C4-2B (cell line): ENCODE data around the gene COL4A1.

Experiments
- H3K27ac ChIP-seq: fragments of 450-650 bp; 2 replicates; pipeline ENCODE4 v1.5.1; 2017
- ZFX ChIP-seq: fragments of 450-650 bp; IDR thresholded peaks from 2 replicates; pipeline ENCODE4 v1.6.1; 2017
- TF ChIP-seq, protein P1 (sequence below): fragments of 450-650 bp; conservative IDR thresholded peaks from 2 replicates; pipeline ENCODE4 v1.5.1; 2017; ENCODE audit warnings: mild to moderate bottlenecking

The COL4A1 gene

DNA sequence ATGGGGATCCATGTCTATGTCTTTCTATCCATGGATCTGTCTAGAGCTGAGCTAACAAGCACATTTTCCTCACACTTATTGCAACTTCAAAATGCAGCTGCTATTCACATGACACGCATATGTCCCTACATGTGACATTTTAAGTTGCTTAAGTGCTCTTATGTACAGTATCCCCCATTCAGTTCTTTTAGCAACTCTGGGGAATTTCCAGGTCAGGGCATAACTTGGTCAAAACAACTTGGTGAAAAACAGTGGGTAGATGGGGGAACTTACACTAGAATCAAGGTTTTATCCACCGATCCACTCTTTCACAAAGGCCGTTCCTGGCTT, 73.0 kb downstream of the COL4A1 start:
- no peak overlapping the region for H3K27ac ChIP-seq
- TF ChIP-seq, protein P1, sequence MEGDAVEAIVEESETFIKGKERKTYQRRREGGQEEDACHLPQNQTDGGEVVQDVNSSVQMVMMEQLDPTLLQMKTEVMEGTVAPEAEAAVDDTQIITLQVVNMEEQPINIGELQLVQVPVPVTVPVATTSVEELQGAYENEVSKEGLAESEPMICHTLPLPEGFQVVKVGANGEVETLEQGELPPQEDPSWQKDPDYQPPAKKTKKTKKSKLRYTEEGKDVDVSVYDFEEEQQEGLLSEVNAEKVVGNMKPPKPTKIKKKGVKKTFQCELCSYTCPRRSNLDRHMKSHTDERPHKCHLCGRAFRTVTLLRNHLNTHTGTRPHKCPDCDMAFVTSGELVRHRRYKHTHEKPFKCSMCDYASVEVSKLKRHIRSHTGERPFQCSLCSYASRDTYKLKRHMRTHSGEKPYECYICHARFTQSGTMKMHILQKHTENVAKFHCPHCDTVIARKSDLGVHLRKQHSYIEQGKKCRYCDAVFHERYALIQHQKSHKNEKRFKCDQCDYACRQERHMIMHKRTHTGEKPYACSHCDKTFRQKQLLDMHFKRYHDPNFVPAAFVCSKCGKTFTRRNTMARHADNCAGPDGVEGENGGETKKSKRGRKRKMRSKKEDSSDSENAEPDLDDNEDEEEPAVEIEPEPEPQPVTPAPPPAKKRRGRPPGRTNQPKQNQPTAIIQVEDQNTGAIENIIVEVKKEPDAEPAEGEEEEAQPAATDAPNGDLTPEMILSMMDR: no peak
- TF ChIP-seq ZFX: no peak

DNA sequence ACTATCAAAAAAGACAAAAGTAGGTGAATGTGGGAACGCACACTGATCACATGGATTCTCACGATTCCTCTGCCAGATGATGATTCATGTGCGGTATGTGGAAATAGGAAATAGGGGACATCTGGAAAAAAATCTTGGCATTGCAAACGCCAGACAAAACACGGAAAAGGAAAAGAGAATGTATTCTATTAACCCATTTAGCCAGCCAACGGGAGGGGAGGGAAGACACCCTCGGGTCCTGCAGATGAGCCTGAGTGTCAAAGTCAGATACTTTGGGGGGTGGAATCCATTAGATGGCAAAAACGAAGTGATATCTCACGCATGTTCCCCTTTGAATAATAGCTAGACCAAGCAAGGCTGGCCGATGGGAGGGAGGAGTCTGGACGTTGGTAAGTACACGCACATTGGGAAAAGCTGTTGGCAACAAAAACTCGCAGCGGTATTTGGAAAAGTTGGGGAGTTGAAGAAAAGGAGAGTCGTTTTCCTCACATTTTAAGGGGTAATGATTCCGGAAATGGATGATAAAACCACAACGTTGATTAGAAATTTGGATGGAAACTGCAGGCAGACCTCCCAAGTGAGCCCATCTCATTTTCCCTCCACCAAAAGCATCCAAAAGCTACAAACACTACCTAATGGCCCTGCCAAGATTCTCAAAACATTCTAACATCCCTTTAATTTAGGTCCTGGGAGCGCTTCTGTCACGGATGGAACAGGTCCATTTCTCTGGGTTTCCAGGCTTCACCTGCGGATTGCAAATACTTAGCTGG, 73.6 kb downstream of the COL4A1 start:
- TF ChIP-seq, protein P1: no peak
- TF ChIP-seq ZFX: no peak
- no peak overlapping the region for H3K27ac ChIP-seq

DNA sequence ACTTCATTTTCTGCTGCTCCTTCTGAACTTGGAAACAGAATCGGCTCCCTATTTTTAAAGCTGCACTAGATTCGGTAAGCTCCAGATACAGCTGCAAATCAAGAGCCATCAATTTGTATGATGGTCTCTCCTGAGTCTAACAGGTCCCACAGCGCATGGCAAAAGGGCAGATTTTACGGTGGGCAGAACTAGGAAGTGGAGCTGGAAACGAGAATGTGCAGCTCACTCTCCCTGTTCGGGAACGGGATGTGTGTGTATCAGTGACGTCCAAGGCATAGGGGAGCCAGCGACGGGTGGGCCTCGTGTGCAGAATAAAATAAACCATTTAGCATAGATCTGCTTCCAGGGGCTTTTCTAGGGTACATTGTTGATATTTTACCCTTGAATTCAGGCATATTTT, 74.2 kb downstream of the COL4A1 start:
- TF ChIP-seq ZFX: no peak
- TF ChIP-seq, protein P1: no peak
- H3K27ac ChIP-seq: no peak overlapping the region

DNA sequence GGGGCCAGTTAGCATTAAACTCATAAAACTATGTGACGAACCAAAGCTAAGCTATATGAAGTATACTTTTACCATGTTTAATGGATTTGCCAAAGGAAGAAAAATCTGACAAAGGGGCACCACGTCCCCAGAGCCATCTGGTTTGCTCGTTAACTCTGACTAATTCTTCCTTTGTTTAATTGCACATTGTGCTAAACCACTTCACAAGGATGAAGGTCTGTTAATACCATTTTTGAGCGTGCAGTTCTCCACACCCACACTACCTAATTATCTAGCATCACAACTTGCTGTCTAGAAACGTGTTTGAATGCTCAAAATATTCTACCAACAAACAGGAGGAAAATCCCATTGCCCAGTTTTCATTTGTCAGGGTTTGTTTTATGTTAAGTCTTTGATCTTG, 74.8 kb downstream of the COL4A1 start:
- no peak overlapping the region for H3K27ac ChIP-seq
- TF ChIP-seq, protein P1: no peak
- no peak for TF ChIP-seq ZFX

DNA sequence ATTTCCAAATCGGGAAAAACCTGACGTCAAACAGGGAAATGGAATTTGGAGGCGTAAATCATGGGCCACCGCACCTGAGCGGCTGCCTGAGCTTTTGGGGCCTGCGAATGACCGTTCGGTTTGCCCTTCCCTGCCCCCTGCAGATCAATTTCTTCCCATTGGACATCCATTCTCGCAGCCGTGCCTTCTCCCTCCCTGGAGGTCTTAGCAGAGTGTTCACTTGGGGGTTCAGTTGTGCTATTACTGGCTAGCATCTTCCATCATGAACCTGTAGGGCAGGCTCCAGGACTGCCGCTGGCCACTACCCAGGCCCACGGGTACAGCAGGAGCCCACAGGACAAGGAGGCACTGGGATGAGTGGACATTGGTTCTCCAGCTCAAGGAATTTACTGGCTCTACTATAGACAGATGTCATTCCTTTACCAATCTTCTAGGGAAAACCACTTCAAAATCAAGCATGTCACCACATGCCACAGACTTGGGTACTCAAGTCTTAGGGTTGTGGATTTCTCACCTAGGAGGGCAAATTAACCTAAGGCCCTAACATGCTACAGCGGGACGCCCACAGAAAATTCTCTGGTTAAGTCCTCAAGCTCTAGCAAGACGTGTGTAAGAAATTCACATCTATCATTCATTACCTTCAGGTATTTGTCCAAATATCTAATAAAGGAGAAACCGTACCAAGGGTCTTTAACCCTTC, 75.5 kb downstream of the COL4A1 start:
- TF ChIP-seq, protein P1: no peak
- no peak for TF ChIP-seq ZFX
- no peak overlapping the region for H3K27ac ChIP-seq

DNA sequence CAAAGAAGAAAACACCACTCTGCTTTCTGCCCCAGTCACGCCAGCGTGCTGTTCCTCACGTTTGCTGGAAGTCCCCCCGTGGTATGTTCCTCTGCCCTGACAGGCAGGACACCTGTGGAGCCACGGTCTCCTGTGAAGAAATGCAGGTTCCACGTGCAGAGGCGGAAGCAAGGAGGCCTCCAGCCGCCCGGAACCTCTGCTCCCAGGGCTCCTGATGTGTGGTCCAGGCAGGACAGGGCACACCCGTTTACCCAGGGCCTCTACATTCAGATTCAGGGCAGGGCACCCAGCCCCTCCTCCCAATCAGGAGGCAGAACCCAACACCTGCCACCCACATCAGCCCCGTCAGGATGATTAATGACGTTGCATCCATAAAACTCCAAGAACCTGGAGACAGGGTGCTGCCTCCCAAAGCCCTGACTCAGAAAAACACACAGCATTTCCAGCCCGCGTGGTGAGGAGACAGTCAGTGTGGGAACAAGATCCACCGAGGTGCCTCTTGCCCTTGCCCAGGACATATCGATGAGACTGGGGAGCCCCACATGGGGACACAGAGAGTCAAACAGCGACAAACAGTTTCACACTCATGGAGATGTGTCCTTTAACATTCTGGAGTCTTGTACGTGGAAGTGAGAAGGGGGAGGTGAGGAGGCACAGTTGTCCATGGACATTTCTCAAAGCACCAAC, 76.2 kb downstream of the COL4A1 start:
- no peak for TF ChIP-seq ZFX
- TF ChIP-seq, protein P1: no peak
- no peak overlapping the region for H3K27ac ChIP-seq
